Gastrocnemius medialis (tissue), 4 donors: ENCODE measurements around the gene SLC24A3. TPM values are rescaled to one million over a fixed set of nuclear protein-coding genes. Genes with fewer than 3 reads are reported as not detected.
A peak's percentile ranks its signal among the peaks of the same experiment; 100 is the strongest.

Experiments
- ATAC-seq, 2 donors: fragments of 150-250 bp; one replicate each; pipeline ENCODE4 v1.9.1; 2016
- DNase-seq, 2 donors: peaks; one replicate each; pipeline ENCODE4 v3.0.0-alpha.2; 2019
- H3K27ac ChIP-seq, 4 donors: fragments of 200-600 bp; sonication (generic); 1 replicate in 1 of 4; 2 replicates in 3 of 4; pipeline ENCODE4 v1.5.1; 2016 to 2018; ENCODE audit warnings: mild to moderate bottlenecking in 2 of 4, moderate library complexity in 1 of 4
- H3K27me3 ChIP-seq, 3 donors: fragments of 200-600 bp; sonication (generic) in 2 of 3; 1 replicate in 1 of 3; 2 replicates in 2 of 3; pipeline versions ENCODE4 v1.5.1 to v1.6.0; 2016 to 2019; ENCODE audit warnings: mild to moderate bottlenecking in 1 of 3, moderate library complexity in 1 of 3
- H3K36me3 ChIP-seq, 2 donors: fragments of 200-600 bp; sonication (generic) in 1 of 2; one replicate each; pipeline ENCODE4 v1.5.1; 2017 to 2018
- H3K4me1 ChIP-seq, 2 donors: fragments of 200-600 bp; sonication (generic) in 1 of 2; one replicate each; pipeline ENCODE4 v1.5.1; 2016 to 2017; ENCODE audit warnings: mild to moderate bottlenecking in 2 of 2
- H3K4me3 ChIP-seq, 4 donors: fragments of 200-600 bp; sonication (generic) in 3 of 4; 1 replicate in 1 of 4; 2 replicates in 3 of 4; pipeline ENCODE4 v1.5.1; 2016 to 2019; ENCODE audit warnings: mild to moderate bottlenecking in 2 of 4
- H3K9me3 ChIP-seq, 3 donors: fragments of 200-600 bp; sonication (generic) in 2 of 3; 1 replicate in 1 of 3; 2 replicates in 2 of 3; pipeline ENCODE4 v1.5.1; 2016 to 2019
- POLR2A ChIP-seq, 2 donors: fragments of 450-650 bp; IDR thresholded peaks; one replicate each; pipeline ENCODE4 v1.6.1; 2017; ENCODE audit warnings: antibody characterized with exemption in 2 of 2, mild to moderate bottlenecking in 2 of 2, moderate library complexity in 2 of 2
- in situ Hi-C, 4 donors: fragments of 200-750 bp; cut with MboI; loops; one replicate each; pipeline versions ENCODE4 v1.15.0 to v1.8.0; 2017; ENCODE audit warnings: low sequenced_read_pairs in 4 of 4
- intact Hi-C: fragments of 100-400 bp; cut with DNase I; formaldehyde crosslinking; loops from one replicate; pipeline ENCODE4 v1.15.1; 2023; ENCODE audit warnings: low total_unique reads
- total RNA-seq, 4 donors: library from RNA; depleted of rRNA; stranded (reverse); fragments of >200 nt; gene quantifications; one replicate each; pipeline versions ENCODE4 v1.1.0 to v1.2.3, GENCODE V29; 2016
- TF ChIP-seq, protein P1 (sequence below), 5 experiments: fragments of 450-650 bp in 3 of 5; fragments of 200-600 bp in 2 of 5; sonication (generic) in 2 of 5; IDR thresholded peaks in 4 of 5; conservative IDR thresholded peaks in 1 of 5; 1 replicate in 4 of 5; 2 replicates in 1 of 5; pipeline ENCODE4 v1.5.1; 2016 to 2019; ENCODE audit warnings: antibody characterized with exemption in 5 of 5, mild to moderate bottlenecking in 3 of 5, moderate library complexity in 3 of 5

The SLC24A3 gene
- total RNA-seq, 4 donors from 2014 or later = 3.3 to 7.8 (median 6.7) TPM

DNA sequence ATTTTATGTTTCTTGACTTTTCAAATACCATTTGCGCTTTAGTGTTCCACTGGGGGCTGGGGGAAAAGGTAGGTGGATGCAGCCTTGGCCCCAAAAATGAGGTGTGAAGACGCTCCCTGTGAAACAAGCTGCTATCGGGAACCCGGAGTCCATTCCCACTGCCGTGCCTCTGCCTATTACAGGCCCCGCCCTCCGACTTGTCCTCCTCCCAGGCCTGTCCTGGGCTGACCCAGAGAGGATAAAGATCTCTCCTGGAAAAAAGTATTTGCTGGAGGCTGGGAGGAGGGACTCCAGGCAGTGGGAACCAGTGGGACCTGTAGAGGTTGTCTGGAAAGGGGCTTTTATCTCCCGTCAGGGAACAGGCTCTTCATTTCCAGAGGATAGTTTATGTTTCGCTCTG lies 215.0 kb downstream of the SLC24A3 start:
- peak; percentile 19 to 27 for DNase-seq
- Histone ChIP-seq H3K9me3 (no peaks in the 10 kb centered on the region), H3K27me3 (no peaks in the 10 kb centered on the region), H3K36me3 (no peaks in the 10 kb centered on the region), H3K4me1 (peaks cover 16 to 17% of the 10 kb centered on the region in 2 donors), H3K27ac (peak overlapping the region in 1 of 4 donors; percentile 3), H3K4me3 (no peak overlapping the region)
- ATAC-seq = peak; percentile 72 to 78
- TF ChIP-seq POLR2A (IDR thresholded peaks at IDR 0.05) = no peak
- TF ChIP-seq, protein P1, sequence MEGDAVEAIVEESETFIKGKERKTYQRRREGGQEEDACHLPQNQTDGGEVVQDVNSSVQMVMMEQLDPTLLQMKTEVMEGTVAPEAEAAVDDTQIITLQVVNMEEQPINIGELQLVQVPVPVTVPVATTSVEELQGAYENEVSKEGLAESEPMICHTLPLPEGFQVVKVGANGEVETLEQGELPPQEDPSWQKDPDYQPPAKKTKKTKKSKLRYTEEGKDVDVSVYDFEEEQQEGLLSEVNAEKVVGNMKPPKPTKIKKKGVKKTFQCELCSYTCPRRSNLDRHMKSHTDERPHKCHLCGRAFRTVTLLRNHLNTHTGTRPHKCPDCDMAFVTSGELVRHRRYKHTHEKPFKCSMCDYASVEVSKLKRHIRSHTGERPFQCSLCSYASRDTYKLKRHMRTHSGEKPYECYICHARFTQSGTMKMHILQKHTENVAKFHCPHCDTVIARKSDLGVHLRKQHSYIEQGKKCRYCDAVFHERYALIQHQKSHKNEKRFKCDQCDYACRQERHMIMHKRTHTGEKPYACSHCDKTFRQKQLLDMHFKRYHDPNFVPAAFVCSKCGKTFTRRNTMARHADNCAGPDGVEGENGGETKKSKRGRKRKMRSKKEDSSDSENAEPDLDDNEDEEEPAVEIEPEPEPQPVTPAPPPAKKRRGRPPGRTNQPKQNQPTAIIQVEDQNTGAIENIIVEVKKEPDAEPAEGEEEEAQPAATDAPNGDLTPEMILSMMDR (IDR thresholded peaks at IDR 0.05 in 4 of 5, conservative IDR thresholded peaks at IDR 0.05 in 1 of 5) = no peak
- in situ Hi-C loops (loop anchor here in 2 of 4 donors (25.0 kb wide), 1 partner anchor 110 kb away; no protein-coding TSS in a partner anchor), intact Hi-C loops (no loop called here)

DNA sequence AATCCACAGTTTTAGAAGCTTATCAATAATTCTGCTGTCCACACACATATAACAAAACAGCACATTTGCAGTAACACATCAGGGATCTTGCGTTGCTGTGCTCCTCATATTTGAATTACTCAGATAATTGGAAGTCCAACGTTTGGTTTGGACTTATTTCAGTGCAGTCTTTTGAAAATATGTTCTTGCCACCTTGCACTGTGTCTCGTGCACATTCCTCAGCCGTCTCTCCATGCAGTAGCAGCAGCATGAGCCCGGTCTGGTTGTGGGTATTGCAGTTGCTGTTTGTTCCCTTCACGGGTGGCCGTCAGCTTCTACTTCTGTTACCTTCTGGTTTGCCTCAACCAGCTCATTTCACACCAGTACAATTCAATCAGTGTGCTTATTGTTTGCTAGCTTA lies 215.5 kb downstream of the SLC24A3 start:
- Histone ChIP-seq H3K27ac (peak overlapping the region in 1 of 4 donors; percentile 3), H3K4me3 (no peak overlapping the region)
- in situ Hi-C loops = loop anchor here in 2 of 4 donors (25.0 kb wide), 1 partner anchor 109 kb away; no protein-coding TSS in a partner anchor

DNA sequence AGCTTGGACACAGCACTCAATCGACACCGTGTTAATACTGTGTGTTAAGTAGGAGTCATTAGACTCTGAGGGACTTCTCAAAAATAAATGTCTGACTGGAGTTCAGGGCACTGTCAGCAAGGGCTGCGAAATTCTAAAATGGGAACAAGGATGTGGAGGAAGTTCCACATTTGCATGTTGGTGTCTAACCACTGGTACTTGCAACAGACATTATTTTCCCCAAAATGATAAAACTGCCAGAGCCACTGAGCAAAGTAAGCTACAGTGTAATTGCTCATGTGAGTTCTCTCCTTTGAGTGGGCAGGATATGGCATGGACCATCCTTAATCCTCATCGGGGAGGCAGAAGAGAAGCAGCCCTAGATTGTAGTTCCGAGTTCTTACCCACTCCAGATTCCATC lies 215.9 kb downstream of the SLC24A3 start:
- in situ Hi-C loops = loop anchor here in 2 of 4 donors (25.0 kb wide), 1 partner anchor 109 kb away; no protein-coding TSS in a partner anchor
- H3K27ac ChIP-seq = no peak overlapping the region

More for the DNA sequence above, 215.5 kb downstream of the SLC24A3 start:
- TF ChIP-seq, protein P1 (IDR thresholded peaks at IDR 0.05 in 4 of 5, conservative IDR thresholded peaks at IDR 0.05 in 1 of 5) = no peak
- no peak for TF ChIP-seq POLR2A (IDR thresholded peaks at IDR 0.05)
- H3K27me3 ChIP-seq = no peaks in the 10 kb centered on the region
- ATAC-seq (peak; percentile 76), DNase-seq (peak; percentile 23 to 24)
- no peaks in the 10 kb centered on the region for H3K9me3 ChIP-seq
- intact Hi-C loops = no loop called here
- H3K36me3 ChIP-seq = no peaks in the 10 kb centered on the region
- peaks cover 16 to 21% of the 10 kb centered on the region in 2 donors for H3K4me1 ChIP-seq

DNA sequence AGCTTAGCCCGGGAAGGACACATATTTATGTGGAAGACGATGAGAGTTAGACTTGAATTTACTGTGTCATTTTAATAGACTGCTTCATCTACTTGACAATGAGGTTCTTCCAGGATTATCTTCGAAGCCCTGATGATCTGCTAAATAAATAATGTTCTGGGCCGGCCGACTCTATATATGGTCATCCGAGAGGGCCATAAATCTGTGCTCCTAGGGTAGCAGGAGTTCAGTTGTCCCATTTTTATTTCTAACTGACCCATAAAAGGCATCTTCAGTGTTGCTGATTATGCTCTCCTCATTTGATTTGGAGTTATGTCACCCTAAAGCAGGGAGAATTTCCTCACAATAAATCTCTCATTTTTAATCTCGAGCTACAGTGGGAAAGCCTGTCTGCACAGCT lies 217.1 kb downstream of the SLC24A3 start:
- Histone ChIP-seq H3K4me3 (no peak overlapping the region), H3K9me3 (no peaks in the 10 kb centered on the region), H3K4me1 (peaks cover 16 to 25% of the 10 kb centered on the region in 2 donors), H3K27ac (no peak overlapping the region), H3K36me3 (no peaks in the 10 kb centered on the region), H3K27me3 (no peaks in the 10 kb centered on the region)
- intact Hi-C loops (no loop called here), in situ Hi-C loops (loop anchor here in 2 of 4 donors (25.0 kb wide), 1 partner anchor 108 kb away; no protein-coding TSS in a partner anchor)
- DNase-seq = no peak
- no peak for TF ChIP-seq POLR2A (IDR thresholded peaks at IDR 0.05)
- TF ChIP-seq, protein P1 (IDR thresholded peaks at IDR 0.05 in 4 of 5, conservative IDR thresholded peaks at IDR 0.05 in 1 of 5) = no peak
- no peak for ATAC-seq

More for the DNA sequence above, 215.9 kb downstream of the SLC24A3 start:
- Histone ChIP-seq H3K4me3 (no peak overlapping the region), H3K27me3 (no peaks in the 10 kb centered on the region), H3K9me3 (no peaks in the 10 kb centered on the region), H3K36me3 (no peaks in the 10 kb centered on the region), H3K4me1 (peaks cover 16 to 23% of the 10 kb centered on the region in 2 donors)
- ATAC-seq = no peak
- intact Hi-C loops = no loop called here
- no peak for TF ChIP-seq POLR2A (IDR thresholded peaks at IDR 0.05)
- TF ChIP-seq, protein P1 (IDR thresholded peaks at IDR 0.05 in 4 of 5, conservative IDR thresholded peaks at IDR 0.05 in 1 of 5) = no peak
- DNase-seq = no peak
